HG03060 (cell line): ENCODE measurements around the gene MCTP1.
"Not testable (repeated sequence)": the region's sequence is repeated elsewhere in the genome, so short reads cannot be mapped to it uniquely, and the experiment has no call there.

Source experiments
- ATAC-seq: cut with Tn5 transposase; IDR thresholded peaks from one replicate; pipeline ENCODE4 v1.9.1; 2021; ENCODE audit warnings: low read depth, moderate number of reproducible peaks; ENCODE audit not compliant: unreplicated experiment

The MCTP1 gene

GRCh38 chr5:94847726-94848125 lies 437.2 kb downstream of the MCTP1 start:
- no peak for ATAC-seq

DNA sequence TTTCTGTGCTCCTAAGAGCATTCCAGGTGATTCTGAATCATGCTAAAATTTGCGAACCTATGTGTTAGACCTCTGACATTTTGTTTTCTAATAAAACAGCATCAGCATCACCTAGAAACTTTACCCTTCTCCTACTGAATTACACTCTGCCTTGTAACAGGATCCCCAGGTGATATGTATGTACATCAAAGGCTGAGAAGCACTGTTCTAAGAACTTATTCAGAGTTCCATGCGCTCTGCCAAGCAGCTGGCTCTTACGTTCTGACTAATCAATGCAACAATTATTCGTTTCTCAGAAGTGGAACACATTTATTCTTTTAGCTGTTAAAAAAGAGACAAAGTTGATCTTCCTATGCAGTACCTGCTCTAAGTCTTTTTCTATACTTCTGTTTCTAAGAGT lies 437.9 kb downstream of the MCTP1 start:
- no peak for ATAC-seq

DNA sequence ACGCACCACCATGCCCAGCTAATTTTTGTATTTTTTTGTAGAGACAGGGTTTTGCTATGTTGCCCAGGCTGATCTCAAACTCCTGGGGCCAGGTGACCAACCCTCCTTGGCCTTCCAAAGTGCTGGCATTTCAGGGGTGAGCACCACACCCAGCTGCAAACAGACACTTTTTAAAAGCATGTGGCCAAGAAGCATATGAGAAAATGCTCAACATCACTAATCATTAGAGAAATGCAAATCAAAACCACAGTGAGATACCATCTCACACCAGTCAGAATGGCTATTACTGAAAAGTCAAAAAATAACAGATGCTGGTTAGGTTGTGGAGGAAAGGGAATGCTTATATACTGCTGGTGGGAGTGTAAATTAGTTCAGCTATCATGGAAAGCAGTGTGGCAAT lies 439.2 kb downstream of the MCTP1 start:
- not testable (repeated sequence) for ATAC-seq

DNA sequence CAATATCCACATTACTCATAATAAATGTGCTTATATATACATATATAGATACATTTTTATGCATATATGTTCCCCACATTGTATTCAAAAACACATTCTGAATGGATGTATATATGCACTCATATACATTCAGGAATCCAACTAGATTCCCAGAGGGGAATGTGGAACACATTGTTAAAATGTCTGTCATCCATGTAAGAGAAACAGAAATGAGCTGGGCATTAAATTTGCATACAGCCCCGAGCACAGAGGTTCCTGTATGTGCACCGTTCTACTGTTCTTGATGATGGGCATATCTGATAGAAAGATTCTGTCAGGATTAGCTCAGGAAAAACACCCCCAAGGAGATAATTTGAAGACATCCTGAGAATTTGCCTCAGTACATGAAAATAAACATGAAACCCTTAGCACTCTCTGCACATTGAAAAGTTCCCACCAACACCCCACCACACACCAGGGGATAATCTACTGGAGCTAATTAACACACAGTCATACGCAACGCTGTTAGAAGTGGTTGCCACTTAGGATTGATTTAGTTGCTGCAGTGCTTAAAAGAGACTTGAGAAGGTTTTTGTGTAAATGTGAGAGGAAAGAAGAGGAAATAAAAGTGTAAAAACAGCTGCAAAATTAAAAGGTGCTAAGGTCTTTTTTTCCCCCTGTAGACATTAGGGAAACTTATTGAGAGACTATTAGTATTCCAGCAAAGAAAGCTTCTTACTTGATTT lies 443.1 kb downstream of the MCTP1 start:
- ATAC-seq = no peak

DNA sequence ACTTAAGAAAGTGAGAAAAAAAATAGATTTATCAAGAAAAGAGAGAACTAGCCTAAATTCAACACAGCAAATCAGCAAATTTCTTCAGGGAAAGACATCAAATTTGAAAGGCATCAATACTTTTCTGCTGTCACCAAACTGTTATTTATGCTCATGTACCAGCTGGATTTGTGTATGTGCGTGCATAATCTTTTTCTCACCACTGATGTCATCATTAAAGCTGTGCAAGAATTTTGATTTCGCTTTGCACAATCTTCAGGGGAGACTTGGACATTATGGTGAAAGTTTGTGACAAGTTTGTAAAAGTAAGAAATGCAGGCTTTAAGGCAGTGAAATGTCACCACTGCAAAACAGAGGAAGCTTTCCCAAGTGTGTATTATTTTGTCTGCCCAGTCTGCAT lies 451.0 kb downstream of the MCTP1 start:
- ATAC-seq = no peak

DNA sequence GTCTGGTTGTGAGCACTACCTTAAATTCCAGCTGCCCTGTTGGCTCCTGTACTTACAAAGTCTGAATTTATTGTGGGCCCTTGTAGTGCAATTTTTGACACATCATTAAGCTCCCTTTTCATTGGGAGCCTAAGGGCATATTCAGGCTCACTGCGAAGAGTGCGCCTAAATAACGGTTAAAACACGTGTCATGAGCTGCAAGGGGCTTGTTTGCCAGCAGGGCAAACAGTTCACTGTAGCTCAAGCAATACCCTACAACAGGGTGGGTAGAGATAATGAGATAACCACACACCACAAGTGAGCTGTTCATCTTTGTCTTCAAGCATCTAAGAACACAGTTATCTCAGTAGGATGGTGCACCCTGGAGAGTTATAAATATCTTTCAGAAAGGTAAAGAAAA lies 452.2 kb downstream of the MCTP1 start:
- ATAC-seq = no peak

GRCh38 chr5:94830520-94830919 lies 454.4 kb downstream of the MCTP1 start:
- no peak for ATAC-seq

DNA sequence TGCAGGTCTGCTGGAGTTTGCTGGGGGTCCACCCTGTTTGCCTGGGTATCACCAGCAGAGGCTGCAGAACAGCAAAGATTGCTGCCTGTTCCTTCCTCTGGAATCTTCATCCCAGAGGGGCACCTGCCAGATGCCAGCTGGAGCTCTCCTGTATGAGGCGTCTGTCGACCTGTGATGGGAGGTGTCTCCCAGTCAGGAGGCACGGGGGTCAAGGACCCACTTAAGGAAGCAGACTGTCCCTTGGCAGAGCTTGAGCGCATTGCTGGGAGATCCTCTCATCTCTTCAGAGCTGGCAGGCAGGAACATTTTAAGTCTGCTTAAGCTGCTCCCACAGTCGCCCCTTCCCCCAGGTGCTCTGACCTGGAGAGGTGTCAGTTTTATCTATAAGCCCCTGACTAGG lies 456.7 kb downstream of the MCTP1 start:
- ATAC-seq = not testable (repeated sequence)

DNA sequence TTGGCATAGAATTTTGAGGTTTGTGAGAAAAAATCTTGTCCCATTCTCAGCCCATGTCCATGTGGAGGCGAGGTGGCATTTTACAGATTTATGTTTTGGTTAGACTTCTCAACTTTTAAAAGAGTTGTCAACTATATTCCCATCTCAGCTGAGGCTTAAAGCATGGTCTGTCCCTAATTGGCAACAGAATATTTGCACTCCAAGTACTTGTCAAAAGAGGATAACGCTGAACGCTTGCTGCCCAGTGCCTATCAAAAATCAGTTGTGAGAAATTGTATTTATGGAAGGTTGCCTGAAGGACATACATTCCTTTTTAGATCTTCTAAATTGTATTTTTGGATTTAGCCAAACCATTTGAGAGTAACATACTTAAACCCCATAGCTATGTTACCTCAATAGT lies 464.4 kb downstream of the MCTP1 start:
- ATAC-seq = no peak

DNA sequence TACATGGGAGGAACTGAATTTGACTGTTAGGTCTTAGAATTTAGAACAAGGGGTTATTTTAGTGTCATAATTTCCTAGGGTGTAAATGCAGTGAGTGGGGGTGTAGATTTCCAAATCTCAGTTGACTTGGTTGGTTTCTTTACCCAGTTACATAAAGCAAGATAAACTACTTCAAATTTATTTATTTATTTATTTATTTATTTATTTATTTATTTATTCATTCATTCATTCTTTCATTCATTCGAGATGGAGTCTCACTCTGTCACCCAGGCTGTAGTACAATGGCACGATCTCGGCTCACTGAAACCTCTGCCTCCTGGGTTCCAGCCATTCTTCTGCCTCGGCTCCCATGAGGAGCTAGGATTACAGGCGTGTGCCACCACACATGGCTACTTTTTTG lies 466.0 kb downstream of the MCTP1 start:
- no peak for ATAC-seq

DNA sequence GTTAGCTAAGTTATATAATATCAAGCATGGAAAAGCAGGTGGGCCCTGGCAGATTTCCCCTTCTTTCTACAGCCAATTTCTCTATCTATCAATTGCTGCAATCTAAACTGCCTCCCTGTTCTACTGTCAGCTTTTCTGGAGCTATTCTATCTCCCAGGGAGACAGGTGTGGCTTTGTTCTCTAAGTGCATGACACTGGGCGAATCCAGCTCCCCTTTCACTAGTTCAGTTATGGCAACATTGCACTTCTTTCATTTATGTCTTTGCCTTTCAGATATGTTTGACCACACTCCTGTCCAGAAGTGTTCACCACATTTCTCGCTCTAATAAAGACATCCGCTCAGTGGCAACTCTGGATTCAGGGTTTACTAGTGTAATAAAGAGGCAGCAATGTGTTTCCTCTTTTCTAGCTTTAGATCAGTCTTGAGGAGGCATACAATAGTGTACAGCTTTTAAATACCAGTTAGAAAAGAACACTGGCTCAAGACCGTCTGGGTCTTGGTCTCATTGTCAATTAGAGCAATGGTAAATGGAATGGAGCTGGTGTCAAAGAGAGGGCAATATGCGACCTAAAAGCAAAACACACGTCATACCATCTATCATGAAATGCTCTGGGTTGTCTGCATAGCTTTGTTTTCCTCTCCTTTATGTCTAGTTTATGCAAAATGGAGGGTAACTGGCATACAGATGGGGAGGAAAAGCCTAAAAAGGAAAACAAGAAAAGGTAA lies 469.4 kb downstream of the MCTP1 start:
- no peak for ATAC-seq

GRCh38 chr5:94812232-94812631 lies 472.7 kb downstream of the MCTP1 start:
- ATAC-seq = no peak

GRCh38 chr5:94811331-94811730 lies 473.6 kb downstream of the MCTP1 start:
- ATAC-seq = no peak

- no peak for ATAC-seq
Observed at GRCh38 chr5:94810877-94811276, 474.0 kb downstream of the MCTP1 start.

DNA sequence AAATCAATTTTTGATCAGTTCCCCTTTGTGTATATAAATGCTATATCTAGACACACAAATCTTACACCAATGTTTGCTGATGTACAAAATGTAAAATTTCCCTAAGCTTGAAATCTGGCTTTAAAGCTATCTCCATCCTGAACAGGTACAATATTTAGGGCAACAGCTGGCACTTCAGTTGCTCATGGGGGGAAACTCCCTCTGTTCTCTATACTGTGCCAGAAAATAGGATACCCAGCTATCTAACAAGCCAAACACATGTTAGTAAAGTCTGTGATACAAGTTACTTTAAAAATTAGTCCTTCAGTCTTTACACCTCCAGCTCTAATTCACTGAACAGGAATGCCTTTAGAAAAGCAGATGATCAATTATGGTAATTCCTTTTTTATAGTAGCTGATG lies 474.6 kb downstream of the MCTP1 start:
- ATAC-seq = no peak

DNA sequence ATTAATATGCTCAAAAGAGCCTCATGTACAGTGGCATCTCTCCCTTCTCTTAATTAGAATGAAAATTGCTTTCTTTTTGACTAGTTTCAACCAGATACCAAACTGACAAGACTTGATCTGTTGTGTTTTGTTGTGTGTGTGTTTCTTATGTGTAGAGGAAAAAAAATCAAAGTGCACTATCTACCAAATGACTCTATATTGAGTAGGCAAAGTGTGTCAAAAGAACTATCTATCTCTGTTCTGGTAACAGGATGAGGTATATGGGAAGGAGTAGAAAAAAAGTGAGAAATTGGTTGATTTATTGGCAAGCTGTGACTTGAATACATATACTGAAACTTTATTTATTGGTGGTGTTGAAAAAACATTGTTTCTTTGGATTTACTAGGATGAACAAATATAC lies 476.4 kb downstream of the MCTP1 start:
- no peak for ATAC-seq

GRCh38 chr5:94807985-94808384 lies 476.9 kb downstream of the MCTP1 start:
- ATAC-seq = no peak

DNA sequence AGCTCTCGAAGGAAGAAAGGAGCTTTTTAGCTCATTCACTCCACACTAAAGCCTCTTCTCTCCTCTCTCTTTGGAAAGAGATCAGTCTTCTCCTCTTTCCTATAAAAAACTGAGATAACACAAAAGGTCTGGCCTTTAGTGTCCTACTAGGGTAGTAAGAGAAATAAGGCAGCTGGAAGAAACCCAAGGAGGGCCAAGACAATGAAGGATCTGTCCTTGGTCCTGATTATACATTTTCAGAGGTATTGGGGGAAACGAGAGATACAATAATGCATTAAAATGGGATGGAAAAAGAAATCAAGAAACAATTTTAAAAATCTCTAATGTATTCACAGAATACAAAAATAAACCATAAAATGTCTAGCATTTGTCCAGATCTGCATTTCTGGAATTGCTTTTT lies 482.4 kb downstream of the MCTP1 start:
- ATAC-seq = no peak

DNA sequence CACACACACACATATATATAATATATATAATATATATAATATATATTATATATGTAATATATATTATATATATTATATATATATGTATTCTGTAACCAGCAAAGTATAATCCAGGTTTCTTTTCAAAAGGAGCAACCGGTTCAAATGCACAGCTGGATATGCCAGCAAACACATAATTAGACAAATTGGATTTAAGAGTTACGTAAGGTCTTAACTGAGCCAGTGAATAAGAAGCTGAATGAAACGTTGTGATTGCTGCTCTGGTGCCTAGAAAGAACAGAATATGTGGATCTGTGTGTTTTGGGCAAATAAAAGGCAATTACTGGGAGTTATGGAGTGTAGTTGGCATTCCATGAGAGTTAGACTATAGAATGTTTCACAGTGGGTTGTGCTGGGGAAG lies 488.3 kb downstream of the MCTP1 start:
- no peak for ATAC-seq

- ATAC-seq = peak; percentile 24
Observed at GRCh38 chr5:94793816-94794198, 491.1 kb downstream of the MCTP1 start.

DNA sequence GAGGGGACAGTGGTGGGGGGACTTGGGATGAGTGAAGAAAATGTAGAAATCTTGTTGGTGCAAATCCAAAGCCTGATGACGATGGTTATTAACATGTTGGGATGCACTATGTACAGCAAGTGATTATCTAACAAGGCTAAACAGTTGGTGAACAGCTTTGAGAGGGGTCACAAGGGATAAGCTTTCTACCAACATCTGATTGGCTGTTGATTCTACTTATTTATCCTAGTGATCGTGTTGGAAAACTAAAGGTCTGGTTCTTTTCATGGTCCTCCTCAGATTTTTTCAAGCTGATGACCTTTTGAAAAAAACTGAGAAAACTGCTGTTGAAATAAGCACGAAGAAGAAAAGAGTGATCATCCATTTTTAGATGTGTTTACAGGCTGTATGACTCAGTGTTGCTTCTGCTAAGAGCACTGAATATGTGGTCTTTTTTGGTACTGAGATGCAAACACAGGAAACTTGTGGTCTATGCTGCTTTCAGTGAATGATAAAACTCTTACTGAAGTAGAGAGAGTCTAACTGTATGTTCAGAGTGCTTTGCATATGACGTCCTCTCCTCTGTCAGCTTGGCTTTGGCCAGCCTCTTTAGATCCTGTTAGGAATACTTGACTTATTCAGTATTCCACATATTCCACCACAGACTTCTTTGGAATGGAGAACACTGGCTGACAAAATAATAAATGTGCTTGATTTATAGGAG lies 491.6 kb downstream of the MCTP1 start:
- ATAC-seq = peak; percentile 99

GRCh38 chr5:94791829-94792228 lies 493.1 kb downstream of the MCTP1 start:
- ATAC-seq = no peak
